D341Med (cell line): ENCODE data around the gene PPP4R4.
"Not testable (repeated sequence)": the region's sequence is repeated elsewhere in the genome, so short reads cannot be mapped to it uniquely, and the experiment has no call there.

ENCODE experiments used
- DNase-seq: peaks from one replicate; pipeline ENCODE4 v3.0.0; 2012; ENCODE audit warnings: low spot score

The PPP4R4 gene

DNA sequence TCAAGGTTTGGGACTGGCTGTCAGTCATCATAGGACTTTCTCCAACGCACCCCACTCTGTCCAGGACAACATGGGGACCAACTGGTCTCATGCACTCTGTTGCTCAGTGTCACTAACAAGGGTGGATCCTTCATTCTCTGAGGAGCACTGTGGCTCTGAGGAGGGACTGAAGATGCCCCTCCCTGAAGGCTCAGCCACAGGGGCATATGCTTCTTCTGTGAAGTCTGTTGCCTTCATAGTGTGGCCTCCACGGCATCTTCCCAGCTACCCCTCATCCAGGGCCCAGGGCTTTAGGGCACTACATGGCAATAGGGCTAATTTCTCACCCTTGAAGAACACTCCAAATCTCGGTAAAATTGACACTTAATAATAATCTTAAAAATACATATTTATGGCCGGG, 30.4 kb upstream of the PPP4R4 start:
- DNase-seq: no peak

DNA sequence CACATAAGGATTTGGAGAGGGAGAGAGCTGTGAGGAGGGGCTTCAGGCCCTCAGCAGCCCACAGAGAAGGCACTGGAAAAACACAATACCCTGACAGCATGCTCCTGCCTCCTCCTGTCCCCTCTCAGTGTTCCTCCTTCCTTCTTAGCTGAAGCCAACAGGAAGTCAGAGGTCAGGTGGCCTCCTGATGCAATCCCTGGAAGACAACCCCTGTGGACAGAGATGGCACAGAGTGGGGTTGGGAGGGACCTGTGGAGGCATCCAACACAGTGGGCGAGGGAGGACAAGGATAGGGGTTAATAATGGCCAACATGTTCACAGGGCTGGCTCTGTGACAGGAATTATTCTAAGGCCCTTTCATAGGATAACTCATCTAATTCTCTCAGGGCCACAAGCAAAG, 29.4 kb upstream of the PPP4R4 start:
- no peak for DNase-seq

DNA sequence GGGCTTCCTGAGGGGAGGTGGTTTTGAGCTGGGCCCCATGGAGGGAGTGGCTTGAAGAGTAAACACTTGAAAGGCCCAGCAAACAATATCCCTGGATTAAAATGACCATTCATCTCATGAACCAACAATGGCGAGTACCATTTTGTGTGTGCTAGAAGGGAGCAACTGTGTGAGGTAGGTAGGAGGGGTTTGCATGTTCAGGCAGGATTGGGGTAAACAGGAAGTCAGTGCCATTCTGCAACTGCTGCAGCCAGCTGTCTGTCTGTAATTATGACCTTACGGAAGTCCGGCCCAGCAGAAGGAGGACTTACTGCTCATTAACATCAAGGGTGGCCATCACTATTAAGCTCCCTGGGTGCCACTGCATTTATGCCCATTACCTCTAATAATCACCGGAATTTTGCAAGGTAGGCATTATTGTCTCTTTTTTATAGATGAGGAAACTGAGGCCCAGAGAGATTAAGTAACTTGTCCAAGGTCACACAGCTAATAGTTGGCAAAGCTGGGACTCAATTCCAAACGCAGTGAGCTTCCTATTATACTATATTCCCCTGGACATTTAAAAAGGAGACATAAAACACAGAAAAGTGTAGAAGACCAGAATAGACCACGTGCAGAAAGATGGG, 28.1 kb upstream of the PPP4R4 start:
- no peak for DNase-seq

DNA sequence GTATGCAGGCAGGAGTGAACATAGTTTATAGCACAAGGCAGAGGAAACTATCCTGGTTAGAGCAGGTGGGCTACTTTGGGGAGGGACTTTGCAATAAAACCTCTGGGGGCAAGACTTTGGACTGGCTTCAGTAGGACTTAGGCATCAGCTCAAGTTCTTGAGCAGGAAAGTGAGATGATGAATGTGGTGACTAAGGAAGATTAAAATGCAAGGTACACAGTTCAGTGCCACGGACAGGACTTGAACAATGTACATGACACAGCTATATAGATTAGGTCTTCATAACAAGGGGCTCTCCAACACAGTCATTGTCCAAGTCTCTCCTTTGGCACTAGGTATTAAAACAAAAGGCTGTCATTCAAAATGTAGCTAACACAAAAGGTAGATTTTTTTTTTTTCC, 21.4 kb upstream of the PPP4R4 start:
- no peak for DNase-seq

DNA sequence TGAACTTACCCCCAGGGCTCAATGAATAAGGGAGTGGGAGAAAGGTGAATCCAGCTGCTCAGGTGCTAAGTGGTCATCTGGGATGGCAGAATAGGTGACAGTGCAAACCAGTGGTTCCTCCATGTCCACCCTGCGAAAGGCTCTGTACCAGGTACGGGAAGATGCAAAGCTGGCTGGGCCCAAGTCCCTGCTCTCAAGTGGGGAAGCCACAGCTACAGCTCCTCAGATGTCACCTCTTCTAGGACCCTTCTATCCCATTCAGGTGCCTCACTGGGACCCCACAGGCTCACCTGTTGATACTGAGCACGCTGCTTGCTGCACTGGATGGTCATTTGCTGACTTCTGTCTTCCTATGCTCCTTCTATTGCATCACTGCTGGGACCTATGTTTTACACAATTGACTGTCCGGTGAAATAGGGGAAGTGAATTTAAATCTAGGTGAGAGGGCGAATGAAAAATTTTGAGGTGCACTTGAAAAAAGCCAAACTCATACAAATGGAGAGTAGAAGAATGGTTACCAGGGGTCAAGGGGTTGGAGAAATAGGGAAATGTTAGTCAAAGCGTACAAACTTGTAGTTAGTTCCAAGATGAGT, 20.3 kb upstream of the PPP4R4 start:
- DNase-seq: no peak

DNA sequence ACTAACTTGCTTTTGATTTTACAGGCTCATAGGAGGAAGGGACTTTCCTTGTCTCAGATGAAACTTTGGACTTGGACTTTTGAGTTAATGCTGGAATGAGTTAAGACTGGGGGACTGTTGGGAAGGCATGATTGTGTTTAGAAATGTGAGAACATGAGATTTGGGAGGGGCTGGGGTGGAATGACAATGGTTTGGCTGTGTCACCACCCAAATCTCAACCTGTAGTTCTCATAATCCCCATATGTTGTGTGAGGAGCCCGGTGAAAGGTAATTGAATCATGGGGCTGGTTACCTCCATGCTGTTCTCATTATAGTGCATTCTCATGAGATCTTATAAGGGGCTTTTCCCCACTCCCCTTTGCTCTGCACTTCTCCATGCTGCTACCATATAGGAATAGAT, 18.0 kb upstream of the PPP4R4 start:
- DNase-seq: not testable (repeated sequence)

DNA sequence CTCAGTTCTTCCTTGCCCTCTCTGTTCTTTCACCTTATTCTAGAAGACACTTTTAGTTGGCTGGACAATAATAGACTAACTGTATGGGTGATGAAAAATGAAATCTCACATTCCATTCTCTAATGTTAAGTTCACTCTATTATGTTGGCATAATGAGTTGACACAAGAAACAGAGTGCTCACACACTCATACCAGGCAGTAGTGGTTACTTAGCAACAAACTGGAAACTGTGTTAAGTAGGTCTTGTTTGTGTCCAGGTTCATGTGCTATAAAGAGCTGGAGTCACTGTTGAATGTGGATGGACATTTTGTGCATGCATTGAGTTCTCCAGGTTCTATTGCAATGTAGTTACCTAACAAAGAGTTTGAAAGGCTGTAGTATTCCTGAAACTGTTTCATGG, 16.9 kb upstream of the PPP4R4 start:
- no peak for DNase-seq

DNA sequence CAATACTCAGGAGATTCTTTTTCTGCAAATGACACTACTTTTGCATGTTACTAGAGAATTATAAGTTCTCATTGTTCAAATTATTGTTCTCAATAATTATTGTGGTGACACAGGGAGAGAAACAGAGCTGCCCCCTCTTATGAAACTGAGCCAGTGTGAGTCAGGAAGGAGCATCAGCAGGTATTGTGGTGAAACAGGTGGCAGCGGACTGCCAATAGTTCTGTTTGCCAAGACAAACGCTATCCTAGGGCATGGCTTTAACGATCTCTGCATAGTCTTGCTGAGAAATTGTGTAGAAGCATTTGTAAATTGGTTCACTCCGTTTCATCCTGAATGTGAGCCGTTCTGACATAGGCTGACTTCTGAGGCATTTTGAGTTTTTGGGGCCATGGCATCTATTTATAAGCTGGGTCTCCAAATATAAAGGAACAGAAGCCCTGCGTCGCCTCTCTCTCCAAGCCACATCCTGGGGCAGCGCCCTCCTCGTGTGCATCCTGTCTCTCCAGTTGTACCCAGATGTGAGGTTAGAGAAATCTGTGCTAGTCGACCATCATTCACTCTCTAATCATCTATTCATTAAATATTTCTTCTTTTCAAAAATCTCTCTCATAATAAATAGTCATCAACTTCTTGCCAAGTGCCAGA, 15.8 kb upstream of the PPP4R4 start:
- DNase-seq: no peak

DNA sequence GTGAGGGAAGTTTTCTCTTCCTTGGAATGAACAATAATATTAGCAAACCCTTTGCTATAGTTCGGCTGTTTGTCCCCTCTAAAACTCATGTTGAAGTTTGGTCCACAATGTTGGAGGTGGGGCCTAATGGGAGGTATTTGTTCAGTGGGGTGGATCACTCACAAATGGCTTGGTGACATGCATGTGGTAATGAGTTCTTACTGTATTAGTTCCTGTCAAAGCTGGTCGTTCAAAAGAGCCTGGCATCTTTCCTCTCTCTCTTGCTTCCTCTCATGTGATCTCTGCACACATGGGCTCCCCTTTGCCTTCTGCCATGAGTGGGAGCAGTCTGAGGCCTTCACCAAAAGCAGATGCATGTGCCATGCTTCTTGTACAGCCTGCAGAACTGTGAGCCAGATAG, 13.1 kb upstream of the PPP4R4 start:
- no peak for DNase-seq

DNA sequence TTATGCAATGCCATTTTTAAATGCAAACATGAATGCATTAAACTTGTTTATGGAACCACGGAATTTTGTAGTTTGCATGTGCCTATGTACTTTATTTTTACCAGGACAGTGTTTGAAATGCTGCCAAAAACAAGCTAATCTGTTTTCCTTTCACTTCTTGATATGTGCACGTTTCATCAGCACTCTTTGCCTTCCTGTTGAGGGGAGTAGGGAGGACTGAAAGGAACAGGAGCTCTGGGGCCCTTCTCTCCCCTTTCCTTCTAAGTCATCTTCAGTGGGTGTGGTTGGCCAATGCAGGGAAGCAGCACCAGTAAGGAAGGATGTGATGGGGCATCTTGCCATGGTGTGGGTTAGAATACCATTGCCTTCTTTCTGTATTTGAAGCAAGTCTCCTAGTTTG, 12.1 kb upstream of the PPP4R4 start:
- DNase-seq: no peak

DNA sequence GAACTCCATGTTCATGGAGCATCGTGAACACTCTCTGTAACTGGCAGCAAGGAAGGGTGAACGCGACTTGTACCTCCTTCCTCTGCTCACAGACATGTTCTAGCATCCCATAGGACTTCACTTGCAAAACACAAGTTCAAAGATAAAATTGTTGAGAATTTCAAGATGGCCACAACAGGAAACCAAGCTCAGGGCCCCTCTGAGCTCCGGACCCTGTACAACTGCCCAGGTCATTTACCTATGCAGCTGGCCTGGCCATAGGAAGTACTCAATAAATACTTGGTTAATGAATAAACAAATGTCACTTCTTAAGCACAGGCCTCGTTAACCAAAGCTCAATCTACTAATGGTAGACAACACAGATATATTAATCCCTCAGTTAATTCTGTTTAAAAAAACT, 11.7 kb upstream of the PPP4R4 start:
- no peak for DNase-seq

DNA sequence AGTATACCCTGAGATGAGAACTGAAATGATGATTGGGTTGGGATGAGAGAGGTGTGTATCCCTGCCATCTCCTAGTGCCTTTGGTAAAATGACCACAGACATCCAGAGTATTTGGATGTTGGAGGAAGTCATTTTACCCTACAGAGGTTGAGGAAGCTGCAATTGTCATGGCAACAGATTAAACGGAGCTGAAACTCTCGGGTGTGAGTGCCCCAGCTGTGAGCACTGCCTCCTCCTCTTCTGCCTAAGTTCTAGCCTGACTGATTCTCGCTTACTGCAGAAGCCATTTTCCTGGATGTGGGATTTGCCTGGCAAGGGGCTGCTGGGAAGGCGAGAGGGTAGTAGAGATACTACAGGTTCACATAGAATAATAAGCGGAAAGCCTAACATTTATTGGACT, 10.3 kb upstream of the PPP4R4 start:
- DNase-seq: no peak

DNA sequence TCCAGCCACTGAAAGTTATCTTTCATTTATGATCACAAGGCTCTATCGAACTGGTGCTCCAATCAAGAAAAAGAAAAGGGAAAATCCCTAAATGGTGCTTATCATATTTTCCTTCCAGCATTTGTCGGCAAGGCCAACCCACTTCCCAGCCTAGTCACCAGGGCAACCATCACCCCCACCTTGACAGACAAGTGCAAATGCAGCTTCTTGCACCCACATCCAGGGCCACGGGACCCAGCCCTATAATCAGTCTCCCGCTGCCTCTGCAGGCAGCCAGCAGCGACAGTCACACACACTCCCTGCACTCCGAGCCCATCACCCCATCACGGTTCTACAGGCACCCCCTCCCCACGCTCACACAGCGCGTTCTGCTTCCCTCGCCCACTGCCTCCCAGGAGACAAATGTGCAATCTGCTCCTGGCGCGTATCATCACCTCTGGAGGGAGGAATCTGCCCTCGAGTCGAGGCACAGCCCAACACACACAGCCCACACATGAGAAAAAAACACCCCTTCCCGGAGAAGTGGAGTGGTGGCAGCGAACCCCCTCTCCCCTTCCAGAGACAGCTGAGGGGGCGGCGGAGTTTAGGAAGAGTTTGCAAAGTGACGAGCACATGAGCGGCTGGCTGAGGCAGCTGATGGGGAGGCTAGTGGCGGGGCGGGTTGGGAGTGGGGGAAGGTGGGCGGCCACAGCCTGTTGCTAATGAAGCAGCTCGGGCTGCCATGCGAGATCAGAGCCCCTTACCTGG, 9.3 kb upstream of the PPP4R4 start:
- DNase-seq: peak; percentile 49

DNA sequence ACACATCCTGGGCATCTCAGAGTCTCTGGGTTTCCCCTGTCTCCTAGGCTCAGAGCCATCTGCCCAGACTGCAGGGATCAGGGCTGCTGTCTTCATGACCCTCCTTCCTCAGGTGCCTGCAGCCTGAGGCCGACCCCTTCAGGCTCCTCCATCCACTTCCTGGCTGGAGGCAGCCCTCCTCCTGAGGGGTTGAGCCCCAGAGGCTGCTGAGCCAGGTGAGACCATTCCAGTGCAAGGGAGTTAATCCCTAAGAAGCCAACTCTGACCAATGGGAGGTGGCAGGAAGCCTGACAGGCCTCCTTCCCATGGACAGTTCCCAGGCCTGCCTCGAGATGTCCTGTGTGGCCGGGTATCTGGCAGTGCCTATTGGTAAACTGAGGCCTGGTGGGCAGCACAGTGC, 8.4 kb upstream of the PPP4R4 start:
- DNase-seq: no peak

DNA sequence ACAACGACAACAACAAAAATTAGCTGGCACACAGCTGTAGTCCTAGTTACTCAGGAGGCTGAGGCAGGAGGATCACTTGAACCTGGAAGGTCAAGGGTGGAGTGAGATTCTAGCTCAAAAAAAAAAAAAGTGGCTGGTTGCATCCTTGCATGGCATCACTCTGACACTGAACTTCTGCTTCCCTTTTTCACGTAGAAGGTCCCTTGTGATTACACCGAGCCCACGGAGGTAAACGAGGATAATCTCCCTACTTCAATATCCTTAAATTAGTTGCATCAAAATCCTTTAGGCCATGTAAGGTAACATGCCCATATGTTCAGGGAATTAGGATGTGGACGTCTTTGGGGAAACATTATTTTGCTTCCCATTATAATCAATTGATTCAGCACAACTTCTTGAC, 4.0 kb upstream of the PPP4R4 start:
- DNase-seq: peak; percentile 50

DNA sequence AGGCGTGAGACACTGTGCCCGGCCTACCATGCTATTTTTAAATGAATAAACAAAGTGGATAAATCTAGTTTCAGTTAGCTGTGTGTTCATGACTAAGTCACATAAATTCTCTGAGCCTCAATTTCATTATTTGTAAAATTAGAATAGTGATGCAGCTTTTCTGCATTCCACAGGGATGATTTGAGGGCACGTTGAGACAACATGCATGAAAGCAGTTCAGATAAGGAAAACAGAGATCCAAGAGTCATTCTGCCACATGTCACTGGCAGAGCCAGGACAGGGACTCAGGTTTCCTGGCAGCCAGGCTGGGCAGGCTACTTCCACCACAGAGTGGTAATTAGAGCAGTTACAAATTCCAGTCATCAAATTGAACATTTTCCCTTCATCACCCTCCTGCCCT, 2.9 kb upstream of the PPP4R4 start:
- no peak for DNase-seq

DNA sequence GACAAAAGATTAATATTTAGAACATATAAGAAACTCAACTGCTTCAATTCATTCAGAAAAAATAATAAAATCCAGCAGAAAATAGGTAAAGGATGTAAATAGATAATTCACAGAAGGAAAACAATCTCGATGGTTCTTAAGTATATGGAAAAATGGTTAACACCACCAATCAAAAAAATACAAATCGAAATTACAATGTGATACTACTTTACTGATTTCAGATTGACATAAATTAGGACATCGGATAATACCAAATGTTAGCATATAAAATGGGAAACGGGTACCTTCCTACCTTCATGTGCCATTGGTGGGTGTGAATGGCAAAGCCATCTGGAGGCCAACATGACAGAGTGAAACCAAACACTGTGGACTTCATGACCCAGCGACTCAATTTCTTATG, 1.6 kb upstream of the PPP4R4 start:
- no peak for DNase-seq

DNA sequence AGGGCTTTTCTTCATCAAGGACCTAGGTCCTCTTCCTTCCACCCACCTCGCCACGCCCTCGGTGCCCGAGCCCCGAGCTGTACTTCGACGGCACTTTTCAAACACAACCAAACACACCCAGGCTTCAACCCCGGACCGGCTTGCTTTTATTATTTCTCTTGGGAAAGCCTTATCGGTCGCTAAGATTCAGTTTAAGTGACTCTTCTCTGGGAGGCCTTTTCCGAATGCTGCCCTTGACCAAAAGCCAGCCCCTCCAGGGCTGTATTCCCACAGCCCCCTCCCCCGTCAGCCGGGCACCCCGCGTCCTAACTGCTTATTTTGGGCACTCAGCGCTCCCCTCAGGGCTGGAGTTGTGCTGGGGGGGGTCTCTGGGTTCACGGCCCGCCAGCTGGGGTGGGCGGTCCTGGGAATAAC, 644 bp upstream of the PPP4R4 start:
- peak; percentile 34 for DNase-seq

DNA sequence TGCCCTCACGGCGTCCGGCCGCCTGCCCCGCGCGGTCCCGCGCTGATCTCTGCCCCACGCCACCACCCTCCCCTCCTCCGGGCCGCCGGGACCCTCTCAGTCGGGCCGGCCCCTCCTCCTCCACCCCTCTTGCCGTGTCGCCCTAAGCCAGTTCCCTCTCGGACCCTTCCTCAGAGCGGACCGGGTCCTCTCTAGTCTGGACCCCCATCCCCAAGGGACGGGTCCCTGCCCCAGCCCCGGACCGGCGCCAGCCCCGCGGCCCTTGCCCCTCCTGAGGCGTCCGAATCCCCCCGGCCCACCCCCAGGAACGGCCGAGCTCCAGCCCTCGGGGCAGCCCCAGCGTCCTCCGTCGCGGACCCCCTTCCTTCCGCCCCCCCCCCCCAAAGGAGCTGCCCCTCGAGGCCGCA, 485 bp downstream of the PPP4R4 start:
- DNase-seq: no peak

DNA sequence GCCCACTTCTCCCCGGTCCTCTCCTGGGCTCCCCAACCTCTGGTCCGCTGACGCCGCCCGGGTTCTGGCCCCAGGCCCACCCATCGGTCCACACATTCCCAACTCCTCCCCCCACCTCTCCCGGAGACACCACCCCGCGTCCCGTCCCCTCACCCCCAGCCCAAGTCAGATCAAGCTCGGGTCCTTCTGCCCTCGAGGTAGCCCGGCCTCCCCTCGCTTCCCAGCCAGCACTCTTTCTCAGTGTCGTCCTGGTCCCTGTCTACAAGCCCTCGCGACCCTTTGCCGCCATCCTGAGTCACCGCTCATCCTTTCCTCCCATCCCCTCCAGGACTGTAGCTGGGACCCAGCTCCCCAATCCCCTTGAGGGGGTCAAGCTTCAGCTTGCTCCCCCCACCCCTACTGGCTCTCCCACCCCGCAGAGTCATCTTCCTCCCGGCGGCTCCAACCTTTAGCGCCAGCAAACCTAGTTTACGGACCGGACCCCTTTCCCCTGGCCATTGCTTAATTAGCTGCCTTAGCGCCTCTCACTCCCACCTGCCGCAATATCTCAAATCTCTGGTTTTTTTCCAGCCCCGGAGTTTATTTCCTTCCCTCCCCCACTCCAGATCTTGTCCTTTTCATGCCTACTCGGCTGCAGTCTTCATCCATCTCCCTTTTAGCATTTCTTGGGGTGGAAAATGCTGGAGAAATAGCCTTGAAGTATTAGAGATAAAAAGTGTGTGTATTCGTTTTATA, 1.1 kb downstream of the PPP4R4 start:
- DNase-seq: peak; percentile 46

DNA sequence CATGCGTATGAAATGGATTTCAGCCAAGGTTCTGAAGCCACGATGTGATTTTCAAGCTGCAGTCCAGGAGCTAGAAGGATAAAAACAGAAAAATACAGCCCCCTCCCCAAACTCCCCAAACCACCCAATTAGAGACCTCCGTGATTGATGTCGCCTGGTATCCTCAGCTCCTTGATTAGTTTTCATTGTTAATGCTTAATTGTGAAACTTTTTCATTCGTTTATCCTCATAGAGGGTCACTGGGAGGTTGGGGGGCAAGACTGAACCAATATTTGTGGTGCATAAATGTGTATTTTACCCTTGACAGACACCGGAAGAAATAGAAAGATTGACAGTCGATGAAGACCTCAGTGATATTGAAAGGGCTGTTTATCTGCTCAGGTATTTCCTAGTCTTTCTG, 1.6 kb downstream of the PPP4R4 start:
- no peak for DNase-seq

DNA sequence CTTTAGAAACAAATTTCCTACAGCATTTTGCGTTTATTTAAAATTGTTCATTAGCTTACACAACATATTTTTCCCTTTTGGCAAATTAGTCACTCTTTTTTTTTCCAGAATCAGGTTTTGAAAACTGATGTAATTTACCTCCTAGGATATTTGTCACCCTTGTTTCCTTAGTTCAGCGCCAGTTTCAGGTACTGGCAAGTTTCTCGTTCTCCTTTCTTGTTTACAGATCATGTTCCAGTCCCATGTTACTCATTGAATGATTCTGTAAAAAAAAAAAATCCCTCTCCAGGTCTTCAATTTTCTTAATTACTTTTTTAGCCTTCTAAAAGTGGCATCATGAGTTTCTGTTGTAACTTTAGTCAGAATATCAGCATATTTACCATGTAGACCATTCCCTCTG, 2.7 kb downstream of the PPP4R4 start:
- no peak for DNase-seq

DNA sequence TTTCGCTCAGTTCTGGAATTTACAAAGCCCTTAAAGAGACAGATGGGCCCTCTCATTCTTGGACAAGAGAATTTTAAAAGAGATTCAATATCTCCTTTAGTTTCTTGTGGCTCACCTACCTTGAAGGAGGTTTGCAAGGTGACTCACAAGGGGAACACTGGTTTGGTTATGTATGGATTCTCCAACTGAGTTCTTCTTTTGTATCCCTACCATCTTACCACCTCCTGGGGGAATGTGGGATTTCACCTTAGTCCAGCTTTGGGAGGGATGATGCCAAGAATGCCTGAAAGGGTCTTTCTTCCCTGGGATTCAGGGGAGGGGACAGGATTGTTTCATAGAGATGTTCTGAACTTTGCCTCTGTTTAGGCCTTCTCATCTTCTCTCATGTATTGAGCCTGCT, 3.7 kb downstream of the PPP4R4 start:
- no peak for DNase-seq
